KMS-11 (cell line): Measurements from ENCODE around the gene M1AP.

Experiments
- H2AFZ ChIP-seq: fragments of 200-600 bp; sonication (generic); 2 replicates; pipeline ENCODE4 v1.6.1; 2016; ENCODE audit warnings: antibody characterized with exemption, mixed run types, low read depth
- H3K27ac ChIP-seq: fragments of 200-600 bp; sonication (generic); 2 replicates; pipeline ENCODE4 v1.6.1; 2016; ENCODE audit warnings: mild to moderate bottlenecking, mixed run types
- H3K27me3 ChIP-seq: fragments of 200-600 bp; sonication (generic); 2 replicates; pipeline ENCODE4 v1.6.1; 2017; ENCODE audit warnings: mild to moderate bottlenecking, low read depth, mixed run types, moderate library complexity; ENCODE audit not compliant: insufficient read depth
- H3K36me3 ChIP-seq: fragments of 200-600 bp; sonication (generic); 2 replicates; pipeline ENCODE4 v1.6.1; 2017; ENCODE audit warnings: mild to moderate bottlenecking, mixed run types; ENCODE audit not compliant: insufficient read depth
- H3K4me1 ChIP-seq: fragments of 200-600 bp; sonication (generic); 2 replicates; pipeline ENCODE4 v1.6.1; 2016; ENCODE audit warnings: mild to moderate bottlenecking, low read depth, mixed run types; ENCODE audit not compliant: poor library complexity, severe bottlenecking
- H3K4me2 ChIP-seq: fragments of 200-600 bp; sonication (generic); 2 replicates; pipeline ENCODE4 v1.7.0; 2016; ENCODE audit warnings: mild to moderate bottlenecking, mixed run types
- H3K4me3 ChIP-seq: fragments of 200-600 bp; sonication (generic); IDR thresholded peaks from 2 replicates; pipeline ENCODE4 v1.6.1; 2017; ENCODE audit warnings: low read depth, low read length, mixed read lengths; ENCODE audit not compliant: insufficient read depth
- H3K79me2 ChIP-seq: fragments of 200-600 bp; sonication (generic); 2 replicates; pipeline ENCODE4 v1.6.1; 2016; ENCODE audit warnings: low read depth, mixed run types; ENCODE audit not compliant: insufficient read depth
- H3K9ac ChIP-seq: fragments of 200-600 bp; sonication (generic); 2 replicates; pipeline ENCODE4 v1.6.1; 2016; ENCODE audit warnings: mild to moderate bottlenecking, mixed run types
- H4K20me1 ChIP-seq: fragments of 200-600 bp; sonication (generic); 2 replicates; pipeline ENCODE4 v1.6.1; 2016; ENCODE audit warnings: mild to moderate bottlenecking, mixed run types; ENCODE audit not compliant: insufficient read depth
- CTCF ChIP-seq: fragments of 200-600 bp; sonication (generic); conservative IDR thresholded peaks from 2 replicates; pipeline ENCODE4 v1.6.1; 2017; ENCODE audit warnings: low read depth, mild to moderate bottlenecking, antibody characterized with exemption, low read length, moderate library complexity, mixed read lengths

Gene M1AP

GRCh38 chr2:74527741-74528140, 120.4 kb downstream of the M1AP start:
- Histone ChIP-seq H3K36me3 (peaks cover 4% of the 10 kb centered on the region; the same call in 1 of the 2 replicates), H3K9ac (no peak overlapping the region), H3K4me3 (no peak overlapping the region), H2AFZ (no peak overlapping the region), H3K27me3 (no peaks in the 10 kb centered on the region), H4K20me1 (no peaks in the 10 kb centered on the region), H3K4me1 (peaks cover 22% of the 10 kb centered on the region), H3K79me2 (peaks cover 30% of the 10 kb centered on the region), H3K4me2 (peak overlapping the region; percentile 100; the same call in 1 of the 2 replicates), H3K27ac (no peak overlapping the region)
- no peak for TF ChIP-seq CTCF

GRCh38 chr2:74526649-74527230, 121.4 kb downstream of the M1AP start:
- Histone ChIP-seq H3K27me3 (peaks cover 3% of the 10 kb centered on the region; the same call in 1 of the 2 replicates), H3K4me1 (peaks cover 19% of the 10 kb centered on the region), H4K20me1 (no peaks in the 10 kb centered on the region), H2AFZ (no peak overlapping the region), H3K79me2 (peaks cover 30% of the 10 kb centered on the region), H3K36me3 (peaks cover 4% of the 10 kb centered on the region; the same call in 1 of the 2 replicates), H3K4me2 (no peak overlapping the region), H3K9ac (no peak overlapping the region), H3K4me3 (no peak overlapping the region), H3K27ac (no peak overlapping the region)
- no peak for TF ChIP-seq CTCF

GRCh38 chr2:74525717-74526648, 122.1 kb downstream of the M1AP start, which contains the start of gene DQX1:
Gene DQX1 (minus strand): TSS chr2:74526231. CDS start chr2:74525729, 502 bp downstream.
- Histone ChIP-seq H3K27ac (no peak within 1 kb of the TSS), H3K4me3 (no peak within 1 kb of the TSS), H3K79me2 (peaks cover 25% of the 10 kb centered on the region), H3K9ac (no peak within 1 kb of the TSS), H3K4me1 (peaks cover 12% of the 10 kb centered on the region), H2AFZ (no peak within 1 kb of the TSS), H3K36me3 (peaks cover 4% of the 10 kb centered on the region; the same call in 1 of the 2 replicates), H4K20me1 (no peaks in the 10 kb centered on the region), H3K4me2 (no peak within 1 kb of the TSS), H3K27me3 (peaks cover 3% of the 10 kb centered on the region; the same call in 1 of the 2 replicates)
- TF ChIP-seq CTCF: no peak

- H3K27me3 ChIP-seq: peaks cover 7% of the 10 kb centered on the region; the same call in 1 of the 2 replicates
- no peak overlapping the region for H3K27ac ChIP-seq
- H3K79me2 ChIP-seq: peaks cover 22% of the 10 kb centered on the region
- H3K4me2 ChIP-seq: no peak overlapping the region
- H3K36me3 ChIP-seq: peaks cover 4% of the 10 kb centered on the region; the same call in 1 of the 2 replicates
- peaks cover 10% of the 10 kb centered on the region for H3K4me1 ChIP-seq
- TF ChIP-seq CTCF: no peak
- H2AFZ ChIP-seq: no peak overlapping the region
- H3K4me3 ChIP-seq: no peak overlapping the region
- no peaks in the 10 kb centered on the region for H4K20me1 ChIP-seq
- H3K9ac ChIP-seq: no peak overlapping the region
These were observed 123.0 kb downstream of the M1AP start for GRCh38 chr2:74524955-74525716.
